ENCODE measurements around the gene LENG9.

The LENG9 gene

GRCh38 chr19:54421521-54421920 is 42.1 kb downstream of the LENG9 start:
- DNase-seq (ENCODE audit: low read depth) = no peak

- DNase-seq (ENCODE audit: low read depth) = no peak
Measured at GRCh38 chr19:54421169-54421516, 42.4 kb downstream of the LENG9 start.

DNA sequence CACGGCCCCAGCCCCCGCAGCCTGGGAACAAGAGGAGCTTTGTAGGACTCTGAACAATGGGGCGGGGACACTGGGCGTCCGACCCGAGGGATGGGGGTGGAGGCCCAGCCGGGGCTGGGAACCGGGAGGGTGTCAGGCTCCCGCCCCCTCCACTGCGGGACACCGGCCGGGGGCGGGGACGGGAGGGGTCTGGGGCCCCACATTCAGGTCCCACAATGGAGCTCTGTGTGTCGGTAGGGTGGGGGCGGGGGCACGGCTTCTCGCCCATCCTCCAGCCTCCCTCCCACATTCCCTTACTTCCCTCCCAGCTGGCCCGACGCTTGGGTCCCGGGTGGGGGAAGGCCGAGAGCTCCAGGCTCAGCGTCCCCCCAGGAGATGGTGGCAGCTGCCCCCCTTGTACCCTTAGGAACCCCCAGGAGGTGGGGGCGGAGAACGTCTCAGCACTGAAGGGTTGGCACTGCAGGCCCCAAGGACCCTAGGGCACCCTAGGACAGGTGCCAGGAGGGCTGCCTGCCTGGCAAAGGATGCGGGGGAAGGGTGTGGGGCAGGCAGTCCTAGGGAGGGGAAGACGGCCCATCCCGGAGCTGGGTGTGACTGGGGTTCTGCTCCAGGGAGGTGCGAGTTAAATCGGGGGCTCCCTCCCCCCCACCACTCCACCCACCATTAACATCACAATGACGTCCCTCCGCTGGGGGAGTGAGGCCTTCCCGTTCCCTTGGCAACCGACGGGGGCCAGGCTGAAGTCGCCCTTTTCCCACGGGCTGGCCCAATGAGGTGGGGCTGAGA is 43.0 kb downstream of the LENG9 start:
- DNase-seq (ENCODE audit: low read depth) = no peak

DNA sequence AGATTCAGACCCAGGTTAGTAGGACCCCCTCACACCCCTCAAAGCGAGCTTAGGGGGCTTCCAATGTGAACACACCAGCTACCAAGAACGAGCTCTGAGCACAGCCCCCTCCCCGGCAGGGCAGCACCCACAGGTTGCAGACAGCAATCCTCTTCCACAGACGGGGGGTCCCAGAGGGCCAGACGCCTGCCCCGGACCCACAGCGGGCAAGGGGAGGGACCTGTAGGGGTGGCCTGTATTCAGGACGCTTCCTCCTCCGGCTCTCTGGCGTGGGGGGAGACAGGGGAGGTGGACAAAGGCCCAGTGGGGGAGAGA is 43.6 kb downstream of the LENG9 start:
- no peak for DNase-seq (ENCODE audit: low read depth)

- no peak for DNase-seq (ENCODE audit: low read depth)
Measured at GRCh38 chr19:54418930-54419800, 44.4 kb downstream of the LENG9 start.

DNA sequence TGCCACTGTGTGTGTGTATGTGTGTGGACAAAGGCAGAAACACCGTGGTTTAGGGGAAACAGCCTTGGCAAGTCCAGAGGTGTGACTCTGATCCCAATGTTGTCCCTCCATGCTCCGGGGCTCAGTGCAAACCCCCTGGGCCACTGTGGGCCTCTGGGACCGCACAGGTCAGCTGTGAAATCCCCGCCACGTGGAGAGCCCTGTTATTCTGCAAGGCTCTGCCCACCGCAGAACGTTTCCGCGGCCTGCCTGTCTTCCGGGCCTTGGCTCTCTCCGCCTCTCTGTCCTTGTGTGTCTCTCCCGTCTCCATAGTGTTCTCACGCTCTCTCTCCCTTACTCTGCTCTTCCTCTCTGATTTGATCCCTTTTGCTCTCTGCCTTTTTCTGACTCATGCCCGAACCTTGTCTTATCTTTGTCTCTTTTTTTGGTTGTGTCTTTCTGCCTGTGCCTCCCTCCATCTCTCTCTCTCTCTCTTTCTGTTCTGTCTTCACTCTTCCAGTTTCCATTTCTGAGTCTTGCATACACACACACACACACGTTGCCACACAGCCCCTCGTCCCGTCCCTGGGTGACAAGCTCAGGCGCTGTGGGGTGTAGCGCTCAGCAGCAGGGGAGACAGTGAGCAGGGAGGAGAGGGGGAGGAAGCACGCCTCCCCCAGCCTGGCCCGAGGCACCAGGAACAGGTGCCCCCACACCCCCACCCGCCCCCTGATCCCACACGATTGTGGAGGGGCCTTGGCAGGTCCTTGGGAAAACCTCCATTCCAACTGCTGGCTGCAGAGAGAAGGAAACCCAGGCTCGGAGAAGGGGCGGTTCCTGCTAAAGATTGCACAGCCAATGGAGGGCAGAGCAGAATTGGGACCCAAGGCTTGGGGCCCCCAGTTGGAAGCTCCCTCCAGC is 45.3 kb downstream of the LENG9 start:
- DNase-seq (ENCODE audit: low read depth) = no peak

GRCh38 chr19:54416695-54417491 is 46.7 kb downstream of the LENG9 start:
- no peak for DNase-seq (ENCODE audit: low read depth)

- no peak for DNase-seq (ENCODE audit: low read depth)
Measured at GRCh38 chr19:54415901-54416673, 47.5 kb downstream of the LENG9 start.

DNA sequence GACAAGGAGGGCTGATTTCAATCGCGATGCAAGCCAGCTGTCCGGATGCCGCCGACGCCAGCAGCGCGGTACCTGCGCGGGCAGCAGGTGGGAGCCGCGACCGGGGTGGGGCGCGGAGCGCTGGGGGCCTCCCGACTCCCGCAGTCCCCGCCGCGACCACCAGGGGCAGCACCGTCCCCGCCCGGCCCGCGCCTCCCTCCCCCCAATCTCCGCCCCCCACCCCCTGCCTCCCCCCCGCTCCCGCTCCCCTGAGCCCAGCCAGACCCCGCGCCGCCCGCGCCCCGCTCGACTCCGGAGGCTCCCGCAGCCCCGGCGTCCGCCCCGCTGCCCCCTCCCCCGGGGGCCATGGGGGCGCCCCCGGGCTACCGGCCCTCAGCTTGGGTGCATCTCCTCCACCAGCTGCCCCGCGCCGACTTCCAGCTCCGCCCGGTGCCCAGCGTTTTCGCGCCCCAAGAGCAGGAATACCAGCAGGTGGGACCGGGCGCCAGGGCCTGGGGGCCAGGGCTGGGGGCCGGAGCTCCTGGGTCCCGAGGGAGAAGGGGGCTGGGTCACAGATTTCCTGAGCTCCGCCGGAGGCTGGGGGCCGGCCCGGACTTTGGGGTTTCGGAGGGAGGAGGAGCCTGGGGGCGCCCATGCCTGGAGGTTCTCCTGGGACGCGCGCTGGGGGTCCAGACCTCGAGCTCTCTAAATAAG is 48.2 kb downstream of the LENG9 start, which contains the start of gene TTYH1:
TSS of gene TTYH1 (plus strand) at position 257 of the 693 bp plus-strand sequence. CDS start at position 346, 89 bp downstream.
- DNase-seq (ENCODE audit: low read depth) = no peak

DNA sequence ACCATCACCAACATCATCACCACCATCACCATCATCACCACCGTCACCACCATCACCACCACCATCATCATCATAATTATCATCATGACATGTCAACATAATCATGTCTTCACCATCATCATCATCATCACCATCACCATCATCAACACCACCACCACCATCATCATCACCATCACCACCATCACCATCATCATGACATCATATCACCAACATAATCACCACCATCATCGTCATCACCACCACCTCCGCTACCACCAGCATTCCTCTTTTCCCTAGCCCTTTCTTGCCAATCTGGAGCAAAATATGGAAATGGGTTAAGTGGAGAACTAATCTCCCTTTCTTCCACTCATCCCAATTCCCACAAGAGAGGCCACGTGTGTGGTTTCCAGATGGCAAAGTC is 49.4 kb downstream of the LENG9 start:
- no peak for DNase-seq (ENCODE audit: low read depth)

GRCh38 chr19:54412877-54413276 is 50.7 kb downstream of the LENG9 start:
- no peak for DNase-seq (ENCODE audit: low read depth)
